Gastroesophageal sphincter (tissue), 3 donors: ENCODE data around the gene CXCL3.

Experiments
- CTCF ChIP-seq, 4 experiments: fragments of 200-600 bp in 2 of 4; fragments of 450-650 bp in 2 of 4; sonication (generic) in 1 of 4; IDR thresholded peaks; one replicate each; pipeline ENCODE4 v1.5.1; 2017 to 2019; ENCODE audit warnings: antibody characterized with exemption in 4 of 4, mild to moderate bottlenecking in 2 of 4, moderate library complexity in 2 of 4
- POLR2AphosphoS5 ChIP-seq: sonication (generic); formaldehyde crosslinking; IDR thresholded peaks from one replicate; pipeline ENCODE4 v1.6.1; 2017; ENCODE audit warnings: antibody characterized with exemption

DNA sequence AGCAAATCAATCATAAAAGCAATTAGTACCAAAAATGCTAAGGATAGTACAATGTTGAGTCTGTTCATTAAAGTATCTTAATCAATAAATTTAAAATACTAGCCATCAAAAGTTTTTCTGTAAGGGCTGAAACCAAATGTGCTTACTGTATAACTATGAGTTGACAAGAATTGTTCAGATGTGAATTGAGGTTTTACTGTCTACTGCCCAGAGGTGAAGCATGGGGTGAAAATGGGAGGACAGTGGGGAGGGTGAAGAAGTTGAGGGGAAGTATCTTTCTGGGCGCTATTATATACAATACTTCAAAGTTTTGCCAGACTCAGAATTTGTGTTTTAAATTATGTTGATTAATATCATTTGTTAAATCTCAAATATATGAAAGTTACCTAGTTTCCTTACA is 46.4 kb downstream of the CXCL3 start:
- TF ChIP-seq CTCF (IDR thresholded peaks at IDR 0.05) (no peak), POLR2AphosphoS5 (no peak)
